T-helper 17 cell (primary cell): ENCODE results near the gene LAMTOR5. TPM values are rescaled to one million over a fixed set of nuclear protein-coding genes. Genes with fewer than 3 reads are reported as not detected.

ENCODE experiments used
- ATAC-seq: fragments of 150-1000 bp; cut with Tn5 transposase; 2 replicates; pipeline ENCODE4 v1.10.0; 2021; ENCODE audit warnings: mild to moderate bottlenecking, moderate library complexity
- DNase-seq, 3 donors: peaks; one replicate each; pipeline versions ENCODE4 v3.0.0 to v3.0.0-alpha.2; 2020 to 2021
- H3K9me3 ChIP-seq: one replicate; pipeline ENCODE4 v1.7.0; 2013; ENCODE audit warnings: low read length, mild to moderate bottlenecking; ENCODE audit not compliant: control insufficient read depth, poor library complexity, severe bottlenecking
- H3K27ac Mint-ChIP-seq: one replicate; pipeline ENCODE4 v1.8.0; 2022; ENCODE audit warnings: mild to moderate bottlenecking, moderate library complexity, mixed read lengths
- H3K27me3 Mint-ChIP-seq: one replicate; pipeline ENCODE4 v1.8.0; 2022; ENCODE audit warnings: mixed read lengths
- H3K36me3 Mint-ChIP-seq: one replicate; pipeline ENCODE4 v1.8.0; 2022; ENCODE audit warnings: low read depth, mixed read lengths
- H3K4me1 Mint-ChIP-seq: one replicate; pipeline ENCODE4 v1.8.0; 2022; ENCODE audit warnings: mild to moderate bottlenecking, mixed read lengths
- H3K4me3 Mint-ChIP-seq: one replicate; pipeline ENCODE4 v1.8.0; 2022; ENCODE audit warnings: mild to moderate bottlenecking, moderate library complexity, mixed read lengths
- total RNA-seq, 4 donors: library from RNA in 2 of 4; stranded (reverse) in 2 of 4; gene quantifications; one replicate each; pipeline ENCODE4 v1.2.3 and lab custom pipeline; 2022 to 2026

Gene LAMTOR5
- total RNA-seq, 2 donors from 2014 or later, result 78.2 to 79.1 TPM

DNA sequence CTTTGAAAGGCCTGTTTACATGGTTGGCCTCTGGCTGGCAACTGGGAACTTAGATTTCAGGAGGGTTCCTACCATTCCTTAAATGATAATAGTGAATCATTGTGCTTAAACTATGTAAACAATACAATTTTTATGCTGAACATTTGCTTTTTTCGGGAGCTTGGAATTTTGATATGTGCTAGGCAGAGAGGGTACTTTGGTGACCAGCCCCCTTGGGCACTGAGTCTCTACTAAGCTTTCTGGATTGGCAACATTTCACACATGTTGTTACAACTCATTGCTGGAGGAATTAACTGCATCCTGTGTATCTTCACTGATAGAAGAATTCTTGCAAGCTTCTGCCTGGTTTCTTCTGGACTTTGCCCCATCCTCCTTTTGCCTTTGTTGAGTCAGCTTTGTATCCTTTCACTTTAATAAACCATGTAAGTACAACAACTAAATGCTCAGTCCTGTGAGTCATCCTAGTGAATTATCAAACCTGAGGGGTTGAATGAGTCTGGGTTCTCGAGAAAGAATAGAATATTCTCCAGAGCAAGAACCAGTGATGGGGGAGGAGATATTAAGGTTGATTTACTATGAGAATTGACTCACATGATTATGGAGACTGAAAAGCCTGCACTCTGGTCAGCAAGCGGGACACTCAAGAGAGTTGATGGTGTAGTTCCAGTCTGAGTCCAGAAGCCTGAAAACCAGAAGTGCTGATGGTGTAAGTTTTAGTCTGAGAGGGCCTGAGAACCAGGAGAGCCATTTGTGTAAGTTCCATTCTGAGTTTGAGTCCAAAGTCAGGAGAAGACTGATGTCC is 13.6 kb downstream of the LAMTOR5 start:
- Mint-ChIP-seq H3K4me1 (no peaks in the 10 kb centered on the region), H3K36me3 (peaks cover 3% of the 10 kb centered on the region), H3K27ac (no peak overlapping the region), H3K4me3 (no peak overlapping the region), H3K27me3 (no peaks in the 10 kb centered on the region)
- no peaks in the 10 kb centered on the region for H3K9me3 ChIP-seq
- no peak for ATAC-seq
- DNase-seq, result no peak

DNA sequence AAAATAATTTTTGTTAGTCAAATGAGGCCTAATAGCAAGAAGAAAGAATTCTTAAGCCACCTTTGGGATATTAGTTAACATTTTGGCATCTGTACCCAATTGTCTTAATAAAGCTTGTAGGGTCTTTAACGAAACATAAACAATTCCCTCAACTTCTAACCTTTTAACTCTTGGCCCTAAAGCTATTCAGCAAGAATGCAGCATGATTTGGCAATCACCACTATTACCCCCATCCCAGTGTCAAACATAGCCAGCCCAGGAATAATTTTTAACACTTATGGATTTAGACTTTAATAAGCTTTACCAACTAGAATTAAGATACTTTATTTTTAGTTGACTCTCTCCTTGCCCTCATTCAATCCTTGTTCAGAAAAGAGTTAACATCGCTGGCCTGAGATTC is 14.2 kb downstream of the LAMTOR5 start:
- H3K27ac Mint-ChIP-seq, result no peak overlapping the region
- DNase-seq, result no peak
- no peak for ATAC-seq
- no peak overlapping the region for H3K4me3 Mint-ChIP-seq
- H3K9me3 ChIP-seq, result no peaks in the 10 kb centered on the region
- no peaks in the 10 kb centered on the region for H3K27me3 Mint-ChIP-seq
- H3K4me1 Mint-ChIP-seq, result no peaks in the 10 kb centered on the region
- peaks cover 2% of the 10 kb centered on the region for H3K36me3 Mint-ChIP-seq

DNA sequence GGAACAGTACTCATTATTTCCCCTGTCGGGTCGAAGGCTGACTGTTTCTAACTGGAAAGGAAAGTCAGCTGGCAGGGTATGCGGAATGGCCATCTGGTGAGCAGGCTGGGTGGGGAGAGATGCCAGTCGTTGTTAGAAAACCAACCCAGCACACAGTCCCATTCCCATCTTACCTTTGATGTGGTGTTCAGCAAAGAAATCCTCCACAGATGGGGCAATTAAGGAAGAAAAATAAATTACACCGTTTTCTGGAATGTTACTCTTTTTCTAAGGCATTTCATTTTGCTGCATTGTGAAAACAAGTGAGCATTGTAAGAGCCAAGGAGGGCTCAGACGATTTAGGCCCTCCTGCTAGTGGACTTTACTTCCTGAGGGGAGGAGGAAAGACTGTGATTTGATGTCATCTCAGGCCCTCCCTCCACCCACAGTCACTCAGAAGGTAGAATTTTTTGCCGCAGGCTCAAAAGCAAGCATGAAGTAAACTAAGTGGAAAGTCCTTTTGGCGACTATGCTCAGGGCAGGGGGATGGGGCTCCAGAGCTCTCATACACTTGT is 16.7 kb downstream of the LAMTOR5 start, which contains the start of gene SLC16A4:
SLC16A4 (minus strand) TSS at position 335 of the 554 bp plus-strand sequence. CDS start 1,703 bp downstream, outside the sequence.
- DNase-seq (no peak), ATAC-seq (no peak)
- H3K27ac Mint-ChIP-seq, result no peak within 1 kb of the TSS
- H3K4me1 Mint-ChIP-seq, result peaks cover 5% of the 10 kb centered on the region
- H3K36me3 Mint-ChIP-seq, result peaks cover 2% of the 10 kb centered on the region
- H3K9me3 ChIP-seq, result no peaks in the 10 kb centered on the region
- no peaks in the 10 kb centered on the region for H3K27me3 Mint-ChIP-seq
- no peak within 1 kb of the TSS for H3K4me3 Mint-ChIP-seq

DNA sequence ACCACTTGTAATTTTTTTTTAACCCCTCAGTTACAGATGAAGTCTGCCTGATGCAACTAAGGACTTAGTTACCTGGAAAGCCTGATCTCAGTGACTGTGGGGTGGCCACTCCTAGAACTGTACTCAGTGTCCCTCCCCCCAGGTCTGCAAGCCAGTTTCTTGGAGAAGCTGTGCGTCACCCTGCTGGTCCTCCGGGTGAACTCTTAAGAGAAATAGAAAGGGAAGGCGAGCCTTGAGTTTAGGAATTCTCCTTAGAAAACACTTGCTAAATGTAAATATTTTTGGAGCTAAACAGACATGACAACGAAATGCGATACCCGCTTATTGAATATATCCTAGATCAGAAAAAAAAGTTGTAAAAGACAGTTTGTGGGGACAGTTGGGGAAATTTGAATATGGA is 17.4 kb downstream of the LAMTOR5 start:
- H3K4me1 Mint-ChIP-seq, result peaks cover 5% of the 10 kb centered on the region
- ATAC-seq (no peak), DNase-seq (no peak)
- no peak overlapping the region for H3K27ac Mint-ChIP-seq
- no peak overlapping the region for H3K4me3 Mint-ChIP-seq
- H3K9me3 ChIP-seq, result no peaks in the 10 kb centered on the region
- peaks cover 2% of the 10 kb centered on the region for H3K36me3 Mint-ChIP-seq
- H3K27me3 Mint-ChIP-seq, result no peaks in the 10 kb centered on the region

GRCh38 chr1:110387048-110387754 is 20.3 kb downstream of the LAMTOR5 start:
- Mint-ChIP-seq H3K27ac (peak overlapping the region; percentile 17), H3K36me3 (peaks cover 2% of the 10 kb centered on the region), H3K27me3 (no peaks in the 10 kb centered on the region), H3K4me3 (no peak overlapping the region), H3K4me1 (peaks cover 10% of the 10 kb centered on the region)
- H3K9me3 ChIP-seq, result no peaks in the 10 kb centered on the region
- ATAC-seq (no peak), DNase-seq (no peak)

- H3K9me3 ChIP-seq, result no peaks in the 10 kb centered on the region
- peak overlapping the region; percentile 25 for H3K4me3 Mint-ChIP-seq
- no peak overlapping the region for H3K27ac Mint-ChIP-seq
- peaks cover 2% of the 10 kb centered on the region for H3K36me3 Mint-ChIP-seq
- no peak for DNase-seq
- peaks cover 10% of the 10 kb centered on the region for H3K4me1 Mint-ChIP-seq
- ATAC-seq, result no peak
- no peaks in the 10 kb centered on the region for H3K27me3 Mint-ChIP-seq
These were observed 22.1 kb downstream of the LAMTOR5 start for GRCh38 chr1:110385369-110385768.

GRCh38 chr1:110384581-110385321 is 22.7 kb downstream of the LAMTOR5 start:
- Mint-ChIP-seq H3K36me3 (peaks cover 2% of the 10 kb centered on the region), H3K4me1 (peaks cover 12% of the 10 kb centered on the region), H3K27ac (no peak overlapping the region), H3K27me3 (no peaks in the 10 kb centered on the region), H3K4me3 (no peak overlapping the region)
- no peaks in the 10 kb centered on the region for H3K9me3 ChIP-seq
- peak; percentile 76 for ATAC-seq
- DNase-seq, result no peak

DNA sequence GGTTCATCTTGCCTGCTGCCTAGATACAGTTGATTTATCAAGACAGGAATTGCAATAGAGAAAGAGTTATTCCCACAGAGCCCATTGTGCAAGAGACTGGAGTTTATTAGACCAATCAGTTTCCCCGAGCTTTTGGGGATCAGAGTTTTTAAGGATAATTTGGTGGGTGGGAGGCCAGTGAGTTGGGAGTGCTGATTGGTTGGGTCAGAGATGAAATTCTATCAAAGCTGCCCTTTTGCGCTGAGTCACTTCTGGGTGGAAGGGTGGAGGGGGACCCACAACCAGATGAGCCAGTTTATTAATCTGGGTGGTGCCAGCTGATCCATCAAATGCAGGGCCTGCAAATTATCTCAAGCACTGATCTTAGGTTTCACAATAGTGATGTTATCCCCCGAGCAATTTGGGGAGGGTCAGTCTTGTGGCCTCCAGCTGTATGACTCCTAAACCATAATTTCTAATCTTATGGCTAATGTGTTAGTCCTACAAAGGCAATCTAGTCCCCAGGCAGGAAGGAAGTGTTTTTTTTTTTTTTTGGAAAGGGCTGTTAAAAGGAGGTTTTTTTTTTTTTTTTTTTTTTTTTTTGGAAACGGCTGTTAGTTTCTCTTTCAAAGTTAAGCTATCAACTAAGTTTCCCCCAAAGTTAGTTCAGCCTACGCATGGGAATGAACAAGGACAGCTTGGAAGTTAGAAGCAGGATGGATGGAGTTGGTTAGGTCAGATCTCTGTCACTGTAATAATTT is 24.1 kb downstream of the LAMTOR5 start:
- no peaks in the 10 kb centered on the region for H3K9me3 ChIP-seq
- peaks cover 2% of the 10 kb centered on the region for H3K36me3 Mint-ChIP-seq
- peak overlapping the region; percentile 70 for H3K4me3 Mint-ChIP-seq
- peaks cover 13% of the 10 kb centered on the region for H3K4me1 Mint-ChIP-seq
- DNase-seq (no peak), ATAC-seq (no peak)
- peak overlapping the region; percentile 45 for H3K27ac Mint-ChIP-seq
- no peaks in the 10 kb centered on the region for H3K27me3 Mint-ChIP-seq

DNA sequence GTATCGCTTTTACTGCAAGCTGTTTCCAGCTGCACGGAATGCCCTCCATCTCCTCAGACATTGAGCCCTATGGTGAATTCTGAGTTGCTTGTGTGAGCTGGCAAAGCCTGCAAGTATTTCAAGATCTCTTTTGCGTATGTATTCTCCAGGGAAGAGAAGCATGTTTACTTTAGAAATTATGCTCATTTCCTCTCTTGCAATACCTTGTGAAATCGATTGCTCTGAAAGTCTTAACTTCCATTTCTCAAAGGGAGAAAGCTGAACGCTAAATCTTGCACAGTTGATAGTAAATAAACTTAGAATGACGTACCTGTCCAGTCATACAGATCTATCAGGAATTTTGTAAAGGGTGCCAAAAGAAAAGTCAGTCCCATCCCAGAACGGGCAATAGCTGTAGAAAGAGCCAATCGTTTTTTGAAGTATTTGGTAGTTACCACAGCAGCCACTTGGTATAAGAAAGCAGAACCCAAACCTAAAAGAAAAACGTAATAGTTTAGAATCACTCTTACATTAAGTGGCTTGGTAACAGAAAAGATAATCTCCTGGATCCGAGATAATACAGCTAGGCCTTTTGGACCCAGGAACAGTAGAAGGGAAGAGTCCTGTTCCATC is 26.7 kb downstream of the LAMTOR5 start:
- peaks cover 8% of the 10 kb centered on the region for H3K4me1 Mint-ChIP-seq
- no peaks in the 10 kb centered on the region for H3K27me3 Mint-ChIP-seq
- no peak overlapping the region for H3K27ac Mint-ChIP-seq
- peaks cover 3% of the 10 kb centered on the region for H3K36me3 Mint-ChIP-seq
- no peaks in the 10 kb centered on the region for H3K9me3 ChIP-seq
- DNase-seq, result no peak
- no peak overlapping the region for H3K4me3 Mint-ChIP-seq
- ATAC-seq, result no peak

- Mint-ChIP-seq H3K4me3 (no peak overlapping the region), H3K27ac (peak overlapping the region; percentile 16), H3K27me3 (no peaks in the 10 kb centered on the region), H3K4me1 (peaks cover 4% of the 10 kb centered on the region), H3K36me3 (peaks cover 3% of the 10 kb centered on the region)
- ATAC-seq, result no peak
- H3K9me3 ChIP-seq, result no peaks in the 10 kb centered on the region
- DNase-seq, result no peak
These were observed 32.0 kb downstream of the LAMTOR5 start for GRCh38 chr1:110375490-110375889.

DNA sequence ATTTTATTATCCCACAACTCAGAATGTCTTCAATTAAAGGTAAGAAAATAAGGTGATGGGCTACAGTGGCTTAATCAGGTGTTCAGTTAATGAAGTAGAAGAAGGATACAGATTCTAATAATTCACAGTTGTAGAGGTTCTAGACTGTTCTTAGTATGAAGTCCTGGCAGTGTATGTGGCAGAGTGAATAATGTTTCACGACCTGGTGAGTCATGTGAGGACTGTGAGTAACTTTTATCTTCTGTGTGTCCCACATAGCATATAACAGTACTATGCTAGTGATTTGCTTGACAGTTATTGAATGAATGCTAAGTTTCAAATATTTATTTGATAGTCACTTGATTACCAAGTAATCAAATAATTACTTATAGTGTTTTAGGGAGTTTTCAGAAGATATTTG is 36.7 kb downstream of the LAMTOR5 start:
- peak overlapping the region; percentile 3 for H3K27ac Mint-ChIP-seq
- H3K4me3 Mint-ChIP-seq, result no peak overlapping the region
- no peaks in the 10 kb centered on the region for H3K9me3 ChIP-seq
- ATAC-seq, result no peak
- no peaks in the 10 kb centered on the region for H3K27me3 Mint-ChIP-seq
- no peaks in the 10 kb centered on the region for H3K36me3 Mint-ChIP-seq
- DNase-seq, result no peak
- peaks cover 2% of the 10 kb centered on the region for H3K4me1 Mint-ChIP-seq

DNA sequence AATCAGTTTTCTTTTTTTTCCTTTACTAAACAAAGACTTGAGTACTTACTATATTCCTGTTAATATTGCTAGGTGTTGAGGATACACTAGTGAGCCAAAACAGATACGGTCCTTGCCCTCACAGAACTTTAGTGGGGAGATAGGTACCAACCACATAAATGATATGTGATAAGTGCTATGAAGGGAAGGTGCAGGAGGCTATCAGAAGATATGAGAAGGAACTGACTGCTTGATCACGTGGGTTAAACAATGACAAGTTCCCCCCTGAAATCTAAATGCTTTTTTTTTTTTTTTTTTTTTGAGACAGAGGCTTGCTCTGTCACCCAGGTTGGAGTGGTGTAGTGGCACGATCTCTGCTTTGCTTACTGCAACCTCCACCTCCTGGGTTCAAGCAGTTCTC is 43.3 kb downstream of the LAMTOR5 start:
- Mint-ChIP-seq H3K27ac (no peak overlapping the region), H3K27me3 (no peaks in the 10 kb centered on the region)

More for the DNA sequence above, 43.3 kb downstream of the LAMTOR5 start:
- ATAC-seq (no peak), DNase-seq (no peak)
- no peaks in the 10 kb centered on the region for H3K9me3 ChIP-seq
- no peak overlapping the region for H3K4me3 Mint-ChIP-seq
- H3K4me1 Mint-ChIP-seq, result peaks cover 4% of the 10 kb centered on the region
- no peaks in the 10 kb centered on the region for H3K36me3 Mint-ChIP-seq
